Lower lobe of right lung (tissue), 2 donors: ENCODE results near the gene TMEM141. TPM values are rescaled to one million over a fixed set of nuclear protein-coding genes. Genes with fewer than 3 reads are reported as not detected.
"Not testable (repeated sequence)": the region's sequence is repeated elsewhere in the genome, so short reads cannot be mapped to it uniquely, and the experiment has no call there.

Experiments used
- ATAC-seq, 2 donors: fragments of 200-7000 bp; cut with Tn5 transposase; one replicate each; pipeline ENCODE4 v1.9.1; 2020 to 2022; ENCODE audit warnings: mild to moderate bottlenecking in 2 of 2, moderate library complexity in 2 of 2
- DNase-seq: peaks from one replicate; pipeline ENCODE4 v3.0.0-alpha.2; 2020
- H3K27ac ChIP-seq: fragments of 200-600 bp; one replicate; pipeline ENCODE4 v1.8.0; 2022
- H3K27me3 ChIP-seq: fragments of 200-600 bp; one replicate; pipeline ENCODE4 v1.8.0; 2022; ENCODE audit warnings: low read depth
- H3K36me3 ChIP-seq: fragments of 200-600 bp; one replicate; pipeline ENCODE4 v1.8.0; 2022; ENCODE audit warnings: mild to moderate bottlenecking
- H3K4me1 ChIP-seq: fragments of 200-600 bp; one replicate; pipeline ENCODE4 v1.8.0; 2022
- H3K4me3 ChIP-seq: fragments of 200-600 bp; one replicate; pipeline ENCODE4 v1.8.0; 2022; ENCODE audit warnings: mild to moderate bottlenecking
- H3K9me3 ChIP-seq: fragments of 200-600 bp; one replicate; pipeline ENCODE4 v1.8.0; 2022
- intact Hi-C: fragments of 100-400 bp; cut with DNase I; formaldehyde crosslinking; loops from one replicate; pipeline ENCODE4 v1.11.0; 2022
- total RNA-seq: library from RNA; stranded (reverse); fragmentation: NEBNext Ultra II Directional; extraction: Animal tissue kit (Norgen Biotek cat#: 25700); gene quantifications from one replicate; pipeline ENCODE4 v1.2.1, GENCODE V29; 2021
- TF ChIP-seq, protein P1 (sequence below): fragments of 200-600 bp; IDR thresholded peaks from one replicate; pipeline ENCODE4 v1.8.0; 2022; ENCODE audit warnings: antibody characterized with exemption, mild to moderate bottlenecking
- donor health status: DM: no; HTN: yes; CAD: no; lungs with severe emphysema.

Gene TMEM141
- total RNA-seq, 1 donor from 2014 or later = 57.2 TPM

DNA sequence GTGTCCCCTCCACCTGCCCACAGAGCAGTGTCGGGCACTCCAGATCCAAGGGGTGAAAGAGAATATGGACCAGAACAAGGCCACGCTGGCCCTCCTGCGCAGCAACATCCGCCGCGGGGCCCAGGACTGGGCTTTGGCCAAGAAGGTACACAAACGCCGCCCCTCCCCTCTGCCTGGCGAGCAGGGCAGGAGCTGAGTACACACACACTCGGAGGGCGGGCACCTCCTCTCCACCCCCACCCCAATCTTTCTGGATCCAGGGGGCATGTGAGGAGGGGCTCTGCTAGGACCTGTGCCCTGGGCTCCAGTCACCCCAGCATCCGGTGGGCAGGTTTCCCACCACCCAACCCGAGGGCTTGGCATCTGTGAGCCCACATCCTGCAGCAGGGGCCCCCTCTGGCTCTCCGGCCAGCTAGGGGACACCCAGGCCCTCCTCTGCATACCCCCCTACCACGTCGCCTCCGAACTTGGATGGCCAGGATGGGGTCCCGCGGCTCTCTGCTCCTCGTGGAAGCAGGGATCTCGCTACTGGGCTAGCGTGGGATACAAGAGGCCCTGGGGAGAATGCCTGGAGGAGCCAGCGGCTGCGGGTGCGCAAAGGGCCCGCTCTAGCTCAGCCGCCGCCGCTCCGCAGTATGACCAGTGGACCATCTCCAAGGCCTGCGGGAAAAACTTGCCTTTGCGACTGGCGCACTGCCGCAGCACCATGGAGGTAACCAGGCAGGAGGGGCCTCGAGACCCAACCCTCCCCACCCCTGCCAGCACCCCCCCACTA lies 8.1 kb downstream of the TMEM141 start:
- Histone ChIP-seq H3K4me1 (peaks cover 32% of the 10 kb centered on the region), H3K27me3 (peaks cover 50% of the 10 kb centered on the region), H3K4me3 (peak overlapping the region; percentile 55), H3K27ac (peak overlapping the region; percentile 56), H3K9me3 (no peaks in the 10 kb centered on the region), H3K36me3 (no peaks in the 10 kb centered on the region)
- ATAC-seq = peak; percentile 52 to 60
- DNase-seq = peak; percentile 81
- TF ChIP-seq, protein P1, sequence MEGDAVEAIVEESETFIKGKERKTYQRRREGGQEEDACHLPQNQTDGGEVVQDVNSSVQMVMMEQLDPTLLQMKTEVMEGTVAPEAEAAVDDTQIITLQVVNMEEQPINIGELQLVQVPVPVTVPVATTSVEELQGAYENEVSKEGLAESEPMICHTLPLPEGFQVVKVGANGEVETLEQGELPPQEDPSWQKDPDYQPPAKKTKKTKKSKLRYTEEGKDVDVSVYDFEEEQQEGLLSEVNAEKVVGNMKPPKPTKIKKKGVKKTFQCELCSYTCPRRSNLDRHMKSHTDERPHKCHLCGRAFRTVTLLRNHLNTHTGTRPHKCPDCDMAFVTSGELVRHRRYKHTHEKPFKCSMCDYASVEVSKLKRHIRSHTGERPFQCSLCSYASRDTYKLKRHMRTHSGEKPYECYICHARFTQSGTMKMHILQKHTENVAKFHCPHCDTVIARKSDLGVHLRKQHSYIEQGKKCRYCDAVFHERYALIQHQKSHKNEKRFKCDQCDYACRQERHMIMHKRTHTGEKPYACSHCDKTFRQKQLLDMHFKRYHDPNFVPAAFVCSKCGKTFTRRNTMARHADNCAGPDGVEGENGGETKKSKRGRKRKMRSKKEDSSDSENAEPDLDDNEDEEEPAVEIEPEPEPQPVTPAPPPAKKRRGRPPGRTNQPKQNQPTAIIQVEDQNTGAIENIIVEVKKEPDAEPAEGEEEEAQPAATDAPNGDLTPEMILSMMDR = no peak
- intact Hi-C loops = no loop called here

DNA sequence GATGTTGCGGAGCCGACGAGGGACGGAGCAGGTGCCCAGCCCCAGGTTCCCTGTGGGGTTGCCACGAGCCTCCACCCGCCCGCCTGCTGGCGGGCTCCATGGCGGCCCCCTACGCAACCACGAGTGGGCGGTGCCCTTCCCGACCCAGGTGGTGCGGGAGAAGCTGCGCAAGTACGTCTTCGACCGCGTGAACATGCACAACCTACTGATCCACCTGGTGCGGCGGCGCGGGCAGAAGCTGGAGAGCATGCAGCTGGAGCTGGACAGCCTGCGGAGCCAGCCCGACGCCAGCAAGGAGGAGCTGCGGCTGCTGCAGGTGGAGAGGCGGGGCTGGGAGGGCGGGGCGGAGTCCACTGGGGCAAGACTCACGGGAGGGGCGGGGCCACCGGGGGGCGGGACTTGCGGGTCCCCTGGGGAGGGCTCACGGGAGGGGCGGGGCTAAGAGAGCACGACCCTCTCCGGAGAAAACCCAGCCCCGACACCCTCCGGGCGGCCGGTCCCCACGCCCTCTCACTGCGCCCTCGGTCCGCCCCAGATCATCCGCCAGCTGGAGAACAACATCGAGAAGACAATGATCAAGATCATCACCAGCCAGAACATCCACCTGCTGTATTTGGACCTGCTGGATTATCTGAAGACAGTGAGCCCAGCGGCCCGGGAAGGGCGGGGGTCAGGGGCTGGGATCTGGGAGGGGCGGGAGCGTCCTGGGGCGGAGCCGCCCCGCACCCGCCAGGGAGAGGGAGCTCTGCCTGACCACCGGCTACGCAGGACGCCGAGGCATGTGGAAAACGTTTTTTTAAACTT lies 8.9 kb downstream of the TMEM141 start:
- TF ChIP-seq, protein P1 = no peak
- H3K4me3 ChIP-seq = peak overlapping the region; percentile 55
- peaks cover 50% of the 10 kb centered on the region for H3K27me3 ChIP-seq
- peak overlapping the region; percentile 73 for H3K27ac ChIP-seq
- no peaks in the 10 kb centered on the region for H3K36me3 ChIP-seq
- H3K9me3 ChIP-seq = no peaks in the 10 kb centered on the region
- peak; percentile 94 for DNase-seq
- intact Hi-C loops = no loop called here
- ATAC-seq = peak; percentile 91
- H3K4me1 ChIP-seq = peaks cover 32% of the 10 kb centered on the region

DNA sequence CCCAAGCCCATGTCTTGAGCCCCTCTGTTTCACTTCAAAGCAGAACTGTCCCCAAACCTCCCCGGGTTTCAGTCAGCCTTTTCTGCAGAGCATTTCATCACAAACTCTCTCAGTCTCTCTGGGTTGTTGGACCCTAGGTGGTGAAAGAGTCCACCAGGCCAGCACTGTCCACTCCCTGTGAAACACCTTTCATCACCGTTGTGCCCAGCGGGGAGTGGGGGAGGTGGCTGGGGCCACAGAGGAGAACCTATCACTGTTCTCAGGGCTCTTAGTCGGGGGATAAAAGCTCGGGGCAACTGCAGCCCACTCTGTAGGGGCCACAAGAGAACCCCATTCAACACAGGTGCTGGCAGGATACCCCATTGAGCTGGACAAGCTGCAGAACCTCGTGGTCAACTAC lies 11.2 kb downstream of the TMEM141 start:
- intact Hi-C loops = no loop called here
- ATAC-seq (no peak), DNase-seq (no peak)
- Histone ChIP-seq H3K4me1 (peaks cover 46% of the 10 kb centered on the region), H3K27me3 (peaks cover 50% of the 10 kb centered on the region), H3K4me3 (no peak overlapping the region), H3K36me3 (no peaks in the 10 kb centered on the region), H3K27ac (no peak overlapping the region), H3K9me3 (no peaks in the 10 kb centered on the region)
- TF ChIP-seq, protein P1 = no peak

DNA sequence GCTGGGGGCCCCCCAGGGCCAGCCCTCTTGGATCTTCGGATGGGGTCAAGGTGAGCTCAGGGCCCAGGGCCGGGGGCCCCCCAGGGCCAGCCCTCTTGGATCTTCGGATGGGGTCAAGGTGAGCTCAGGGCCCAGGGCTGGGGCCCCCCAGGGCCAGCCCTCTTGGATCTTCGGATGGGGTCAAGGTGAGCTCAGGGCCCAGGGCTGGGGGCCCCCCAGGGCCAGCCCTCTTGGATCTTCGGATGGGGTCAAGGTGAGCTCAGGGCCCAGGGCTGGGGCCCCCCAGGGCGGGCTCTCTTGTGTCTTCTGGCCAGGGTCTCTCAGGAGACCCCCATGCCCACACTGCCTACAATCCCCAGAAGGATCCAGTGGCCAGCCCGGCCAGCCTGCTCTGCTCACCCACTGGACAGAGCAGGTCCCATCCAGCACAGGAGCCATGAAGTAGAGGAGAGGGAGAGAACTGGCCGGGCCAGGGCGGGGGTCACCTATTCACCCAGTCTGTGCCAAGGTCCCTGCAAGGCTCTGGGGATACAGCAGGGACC lies 11.9 kb downstream of the TMEM141 start:
- peaks cover 46% of the 10 kb centered on the region for H3K4me1 ChIP-seq
- intact Hi-C loops, H3K9me3 ChIP-seq, H3K27ac ChIP-seq, DNase-seq, ATAC-seq, H3K4me3 ChIP-seq, H3K36me3 ChIP-seq: not testable (repeated sequence)
- peaks cover 42% of the 10 kb centered on the region for H3K27me3 ChIP-seq

DNA sequence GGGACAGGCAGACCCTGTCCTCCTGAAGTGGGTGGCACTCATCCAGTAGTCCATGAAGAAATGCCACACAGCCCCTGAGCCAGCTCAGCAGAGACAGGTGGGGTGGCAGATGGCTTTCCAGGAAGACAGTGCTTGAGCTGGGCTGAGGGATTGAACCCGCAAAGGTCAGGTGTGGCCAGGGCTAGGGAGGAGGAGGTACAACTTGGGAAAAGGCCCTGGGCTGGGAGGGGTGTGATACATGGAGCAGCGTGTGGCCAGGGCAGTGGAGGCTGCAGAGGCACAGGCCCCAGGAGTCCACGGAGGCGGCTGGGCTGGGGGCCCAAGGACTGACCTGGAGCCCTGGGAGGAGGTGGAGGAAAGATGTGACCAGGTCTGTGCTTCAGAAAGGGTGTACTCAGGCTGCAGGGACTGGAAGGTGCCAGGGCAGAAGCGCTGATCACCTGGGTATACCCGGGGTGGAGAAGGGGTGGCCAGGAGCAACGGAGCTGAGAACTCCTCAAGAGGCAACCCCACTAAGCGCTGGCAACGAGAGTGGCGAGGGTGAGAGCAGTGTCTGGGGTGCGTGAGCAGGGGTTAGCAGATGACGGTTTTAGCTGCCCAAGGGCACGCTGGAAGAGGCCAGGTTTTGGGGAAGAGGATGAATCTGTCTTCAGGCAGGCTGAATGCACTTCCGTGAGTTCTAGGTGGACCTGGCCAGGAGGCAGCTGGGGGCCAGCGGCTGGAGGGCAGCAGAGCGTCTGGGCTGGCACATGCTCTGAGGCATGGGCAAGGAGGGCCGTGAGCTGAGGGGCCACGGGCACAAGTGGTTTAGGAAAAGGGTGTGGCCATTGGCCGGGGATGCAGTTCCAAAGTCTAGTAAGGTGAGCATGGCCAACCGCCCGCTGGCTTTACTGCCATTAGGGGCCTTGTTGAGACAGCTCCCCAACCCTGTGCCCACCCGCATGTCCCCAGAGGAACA lies 12.7 kb downstream of the TMEM141 start:
- H3K4me3 ChIP-seq = no peak overlapping the region
- intact Hi-C loops = no loop called here
- DNase-seq (no peak), ATAC-seq (no peak)
- TF ChIP-seq, protein P1 = no peak
- H3K27ac ChIP-seq = no peak overlapping the region
- peaks cover 35% of the 10 kb centered on the region for H3K27me3 ChIP-seq
- no peaks in the 10 kb centered on the region for H3K36me3 ChIP-seq
- H3K4me1 ChIP-seq = peaks cover 46% of the 10 kb centered on the region
- no peaks in the 10 kb centered on the region for H3K9me3 ChIP-seq
